DMS114 treated with DMSO at 0.1 percent for 48 hours (cell line): ENCODE data around the gene U2AF2.

Experiments
- DNase-seq: peaks from one replicate; lab custom pipeline; 2025; ENCODE audit not compliant: unreplicated experiment; lab: John Stamatoyannopoulos, UW

U2AF2 gene

DNA sequence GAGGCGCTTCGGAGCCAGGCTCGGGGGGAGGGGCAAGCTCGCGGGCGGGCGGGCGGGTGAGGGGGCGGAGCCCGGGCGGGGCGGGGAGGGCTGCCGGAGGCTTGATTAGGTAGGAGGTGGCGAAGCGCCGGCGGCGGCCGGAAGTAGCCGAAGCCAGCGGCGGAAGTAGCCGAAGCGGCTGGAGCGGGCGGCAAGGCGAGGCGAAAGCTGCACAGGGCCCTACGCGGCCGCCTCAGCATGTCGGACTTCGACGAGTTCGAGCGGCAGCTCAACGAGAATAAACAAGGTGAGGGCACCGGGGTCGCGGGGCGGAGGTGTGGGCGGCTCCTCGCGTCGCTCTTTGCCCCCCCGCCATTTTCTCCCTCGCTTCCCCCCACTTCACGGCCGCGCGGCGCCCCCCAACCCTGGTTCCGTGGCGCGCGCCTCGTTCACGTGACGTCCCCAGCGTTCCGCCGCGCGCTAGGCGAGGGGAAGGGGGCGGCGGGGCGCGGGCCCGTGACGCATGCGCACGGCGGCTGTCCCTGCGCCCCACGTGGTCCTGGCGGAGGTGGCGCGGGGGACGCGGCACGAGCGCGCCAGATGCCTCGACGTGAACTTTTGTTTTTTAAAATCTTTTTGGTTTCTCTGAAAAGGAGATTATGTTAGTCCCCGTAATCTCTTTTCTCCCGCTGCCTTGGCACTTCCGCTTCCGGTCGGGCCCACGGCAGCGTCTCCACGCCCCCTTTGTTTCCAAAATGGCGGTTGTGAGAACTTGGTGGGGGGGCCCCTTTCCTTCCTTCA is at the start of gene U2AF2:
Gene U2AF2 (plus strand): TSS at position 168 of the 780 bp plus-strand sequence. CDS start 70 bp downstream, at position 238.
- DNase-seq, result peak; percentile 96

DNA sequence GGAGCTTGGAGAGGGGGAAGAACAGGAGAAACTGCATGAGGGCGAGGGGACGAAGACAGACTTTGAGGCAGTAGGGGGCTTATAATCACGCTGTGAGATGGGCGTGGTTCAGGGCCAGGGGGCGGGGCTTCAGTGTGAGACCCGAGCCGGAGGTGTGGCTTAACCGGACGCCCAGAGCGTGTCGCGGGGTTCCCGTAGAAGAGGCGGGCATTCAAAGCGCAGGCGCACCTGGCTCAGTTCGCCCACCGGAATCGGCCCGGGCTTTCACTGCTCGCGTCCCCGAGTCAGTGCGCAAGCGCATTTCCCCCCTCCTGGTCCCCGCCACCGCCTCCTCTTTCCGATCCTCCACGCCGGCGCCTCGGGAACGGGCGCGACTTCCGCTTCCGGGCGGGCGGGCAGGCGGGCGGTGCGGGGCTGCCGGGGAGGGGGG is 49.6 kb upstream of the U2AF2 start:
- DNase-seq, result peak; percentile 95

DNA sequence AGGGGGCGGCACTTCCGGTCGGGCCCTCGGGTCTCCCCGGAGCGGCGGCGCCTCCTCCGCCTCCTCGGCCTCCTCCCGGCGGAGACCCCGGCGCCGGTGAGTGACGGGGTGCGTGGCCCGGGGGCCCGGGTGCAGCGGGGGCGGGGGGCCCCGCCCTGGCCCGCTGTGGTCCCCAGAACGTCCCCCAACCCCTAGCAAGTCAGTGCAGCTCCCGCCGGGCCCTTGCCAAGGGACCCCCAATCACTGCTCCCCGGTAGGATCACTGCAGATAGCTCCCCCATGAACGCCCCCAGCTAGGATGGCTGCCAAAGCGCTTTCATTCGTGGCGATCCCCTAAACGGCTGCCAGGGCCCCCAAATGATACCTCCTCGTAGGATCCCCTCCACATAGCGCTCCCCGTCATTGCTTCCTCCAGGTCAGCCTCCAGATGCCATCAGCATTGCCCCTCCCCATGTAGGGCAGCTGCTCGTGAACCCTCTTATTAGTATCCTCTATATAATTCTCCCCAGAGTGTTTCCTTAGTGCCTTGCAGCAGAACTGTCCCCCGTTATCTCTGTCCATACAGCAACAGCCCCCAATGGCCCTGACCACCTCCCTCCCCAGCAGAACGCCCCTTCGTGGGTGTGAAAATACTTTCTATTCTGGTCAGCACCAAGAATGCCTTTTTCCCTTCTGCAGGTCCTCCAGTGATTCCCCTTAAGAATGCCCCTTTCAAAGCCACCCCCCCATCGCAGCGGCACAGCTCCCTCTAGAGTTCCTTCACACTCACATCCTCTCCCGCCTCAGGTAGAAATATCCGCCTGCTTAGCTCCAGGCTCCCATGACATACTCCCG is 49.0 kb upstream of the U2AF2 start, which contains the start of gene ZNF865:
Gene ZNF865 (plus strand): TSS at position 11 of the 834 bp plus-strand sequence. CDS start 7,972 bp downstream, outside the sequence.
- DNase-seq, result peak; percentile 72

DNA sequence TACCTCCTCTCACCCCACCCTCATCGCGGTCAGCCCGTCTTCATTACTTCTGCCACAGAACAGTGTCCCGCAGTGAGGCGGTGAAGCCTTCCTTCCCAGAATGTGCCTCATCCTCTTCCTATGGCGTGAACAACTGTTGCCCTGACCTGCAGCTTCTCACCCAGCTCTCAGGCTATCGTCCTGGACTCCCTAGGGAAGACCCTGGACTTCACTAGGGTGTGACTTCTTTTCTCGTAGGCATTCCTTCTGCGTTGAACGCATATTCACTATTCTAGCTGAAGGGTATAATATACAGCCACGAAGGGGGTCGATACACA is 48.4 kb upstream of the U2AF2 start:
- DNase-seq, result no peak

DNA sequence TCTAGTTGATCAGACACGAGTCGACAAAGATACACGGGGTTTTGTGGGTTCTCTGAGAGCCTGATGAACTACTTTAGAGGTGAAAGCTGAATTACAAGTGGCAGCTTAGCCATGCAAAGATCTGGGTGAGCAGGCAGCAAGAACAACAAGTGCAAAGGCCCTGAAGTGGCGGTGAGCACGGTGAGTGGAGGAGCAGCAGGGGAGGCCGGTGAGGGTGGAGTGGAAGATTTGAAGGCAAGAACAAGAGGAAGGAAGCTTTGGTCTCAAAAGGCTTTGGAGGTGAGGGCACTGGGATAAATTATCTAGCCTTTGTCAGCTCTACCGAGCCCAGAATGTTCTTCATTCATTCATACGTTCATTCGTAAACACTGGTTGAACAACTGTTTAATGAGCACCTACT is 48.0 kb upstream of the U2AF2 start:
- no peak for DNase-seq

DNA sequence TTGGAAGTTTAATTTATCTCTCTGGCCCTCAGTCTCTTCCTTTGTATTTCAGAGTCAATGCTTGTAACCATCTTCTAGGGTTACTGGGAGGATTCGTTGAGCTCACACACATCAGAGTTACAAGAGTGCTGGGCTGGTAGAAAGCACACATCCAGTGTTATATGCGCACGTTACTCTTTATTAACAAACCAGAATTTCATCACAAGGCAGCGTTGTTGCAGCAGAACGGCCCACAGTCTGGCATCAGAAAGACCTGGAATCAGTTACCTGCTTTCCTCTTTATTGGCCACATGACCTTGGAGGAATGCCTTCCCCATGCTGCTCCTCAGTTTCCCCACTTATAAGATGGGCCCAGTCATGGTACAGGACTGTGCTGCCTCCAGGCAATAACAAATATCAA is 45.5 kb upstream of the U2AF2 start:
- no peak for DNase-seq

DNA sequence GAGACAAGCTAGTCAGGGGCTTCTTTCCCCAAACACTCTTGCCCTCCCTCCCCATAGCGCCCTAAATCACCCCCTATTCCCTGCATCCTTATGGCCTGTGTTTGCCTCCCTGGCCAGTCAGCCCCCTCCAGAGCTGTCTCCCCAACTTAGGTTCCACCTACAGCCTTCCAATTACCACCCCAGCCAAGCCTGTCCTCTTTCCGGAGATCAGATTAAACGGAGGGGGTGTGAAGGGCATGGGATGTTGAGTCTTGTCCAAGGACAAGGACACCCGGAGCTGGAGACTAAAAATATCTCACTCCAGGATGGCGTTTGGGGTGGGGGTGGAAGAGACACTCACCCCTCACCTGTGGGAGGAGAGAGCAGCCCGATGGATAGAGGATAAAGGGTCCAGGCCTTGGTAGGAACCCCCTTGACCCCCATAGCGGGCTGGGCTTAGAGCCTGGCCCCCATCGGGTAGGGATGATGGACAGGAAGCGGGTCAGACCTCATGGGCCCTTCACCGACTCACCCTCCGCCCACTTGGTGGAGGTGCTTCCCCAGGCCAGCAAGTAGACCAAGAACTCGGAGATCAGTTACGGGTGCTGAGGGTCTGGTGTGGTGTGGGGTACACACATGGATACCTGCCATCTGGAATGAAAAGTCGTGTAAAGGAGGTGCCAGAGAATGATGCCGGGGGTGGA is 43.4 kb upstream of the U2AF2 start:
- DNase-seq, result no peak

DNA sequence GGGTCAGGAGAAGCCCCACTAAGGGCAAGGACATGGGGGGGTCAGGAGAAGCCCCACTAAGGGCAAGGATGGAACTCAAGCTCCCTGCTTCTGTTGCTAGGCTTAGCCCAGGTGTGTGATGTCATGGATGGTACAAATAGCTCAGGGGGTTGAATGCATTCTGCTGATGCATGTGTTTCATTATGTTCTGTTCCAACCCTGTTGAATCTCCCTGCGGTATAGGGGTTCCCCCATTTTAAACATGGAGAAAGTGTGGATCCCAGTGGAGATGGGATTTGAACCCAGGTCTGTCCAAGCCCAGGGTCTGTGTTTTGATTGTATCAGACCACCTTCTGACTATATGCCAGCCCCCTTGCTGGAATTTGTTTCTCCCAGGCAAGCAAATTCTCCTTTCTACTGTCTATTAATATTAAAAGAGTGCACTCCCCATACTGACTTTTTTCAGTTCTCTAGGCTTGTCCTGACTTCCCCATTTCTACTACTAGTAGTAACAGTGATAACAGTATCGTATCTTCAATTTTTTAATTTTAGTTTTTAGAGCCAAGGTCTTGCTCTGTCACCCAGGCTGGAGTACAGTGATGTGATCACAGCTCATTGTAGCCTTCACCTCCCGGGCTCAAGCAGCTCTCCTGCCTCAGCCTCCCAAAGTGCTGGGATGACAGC is 42.7 kb upstream of the U2AF2 start:
- no peak for DNase-seq

DNA sequence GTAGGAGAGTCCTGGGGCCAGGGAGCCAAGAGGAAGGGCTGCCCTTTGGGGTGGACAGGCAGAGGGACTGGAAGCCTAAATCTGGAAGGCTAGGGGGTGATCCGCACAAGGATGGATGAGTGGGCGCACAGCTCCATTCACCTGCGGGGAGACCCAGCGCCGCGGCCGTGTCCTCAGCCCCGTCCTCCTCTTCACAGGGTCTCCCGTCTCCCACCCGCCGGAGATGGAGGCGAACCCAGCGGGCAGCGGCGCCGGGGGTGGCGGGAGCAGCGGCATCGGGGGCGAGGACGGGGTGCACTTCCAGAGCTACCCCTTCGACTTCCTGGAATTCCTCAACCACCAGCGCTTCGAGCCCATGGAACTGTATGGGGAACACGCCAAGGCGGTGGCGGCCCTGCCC is 41.4 kb upstream of the U2AF2 start:
- no peak for DNase-seq

DNA sequence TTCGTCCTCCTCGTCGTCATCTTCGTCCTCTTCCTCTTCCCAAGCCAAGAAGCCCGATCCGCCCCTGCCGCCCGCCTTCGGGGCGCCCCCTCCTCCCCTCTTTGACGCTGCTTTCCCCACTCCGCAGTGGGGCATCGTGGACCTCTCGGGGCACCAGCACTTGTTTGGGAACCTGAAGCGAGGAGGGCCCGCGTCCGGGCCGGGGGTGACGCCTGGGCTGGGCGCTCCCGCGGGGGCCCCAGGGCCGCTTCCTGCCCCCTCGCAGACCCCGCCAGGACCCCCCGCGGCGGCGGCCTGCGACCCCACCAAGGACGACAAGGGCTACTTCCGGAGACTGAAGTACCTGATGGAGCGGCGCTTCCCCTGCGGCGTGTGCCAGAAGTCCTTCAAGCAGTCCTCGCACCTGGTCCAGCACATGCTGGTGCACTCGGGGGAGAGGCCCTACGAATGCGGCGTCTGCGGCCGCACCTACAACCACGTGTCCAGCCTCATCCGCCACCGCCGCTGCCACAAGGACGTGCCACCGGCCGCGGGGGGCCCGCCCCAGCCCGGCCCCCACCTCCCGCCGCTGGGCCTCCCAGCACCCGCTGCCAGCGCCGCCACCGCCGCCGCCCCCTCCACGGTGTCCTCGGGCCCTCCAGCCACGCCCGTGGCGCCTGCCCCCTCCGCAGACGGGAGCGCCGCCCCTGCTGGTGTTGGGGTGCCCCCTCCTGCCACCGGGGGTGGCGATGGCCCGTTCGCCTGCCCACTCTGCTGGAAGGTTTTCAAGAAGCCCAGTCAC is 40.7 kb upstream of the U2AF2 start:
- DNase-seq, result no peak

DNA sequence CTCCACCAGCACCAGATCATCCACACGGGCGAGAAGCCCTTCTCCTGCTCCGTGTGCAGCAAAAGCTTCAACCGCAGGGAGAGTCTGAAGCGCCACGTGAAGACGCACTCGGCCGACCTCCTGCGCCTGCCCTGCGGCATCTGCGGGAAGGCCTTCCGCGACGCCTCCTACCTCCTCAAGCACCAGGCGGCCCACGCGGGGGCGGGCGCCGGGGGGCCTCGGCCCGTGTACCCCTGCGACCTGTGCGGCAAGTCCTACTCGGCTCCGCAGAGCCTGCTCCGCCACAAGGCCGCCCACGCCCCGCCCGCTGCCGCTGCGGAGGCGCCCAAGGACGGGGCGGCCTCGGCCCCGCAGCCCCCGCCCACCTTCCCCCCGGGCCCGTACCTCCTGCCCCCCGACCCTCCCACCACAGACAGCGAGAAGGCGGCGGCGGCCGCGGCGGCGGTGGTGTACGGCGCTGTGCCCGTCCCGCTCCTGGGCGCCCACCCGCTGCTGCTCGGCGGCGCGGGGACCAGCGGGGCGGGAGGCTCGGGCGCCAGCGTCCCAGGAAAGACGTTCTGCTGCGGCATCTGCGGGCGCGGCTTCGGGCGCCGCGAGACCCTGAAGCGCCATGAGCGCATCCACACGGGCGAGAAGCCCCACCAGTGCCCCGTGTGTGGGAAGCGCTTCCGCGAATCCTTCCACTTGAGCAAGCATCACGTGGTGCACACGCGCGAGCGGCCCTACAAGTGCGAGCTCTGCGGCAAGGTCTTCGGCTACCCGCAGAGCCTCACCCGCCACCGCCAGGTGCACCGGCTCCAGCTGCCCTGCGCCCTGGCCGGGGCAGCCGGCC is 39.9 kb upstream of the U2AF2 start:
- no peak for DNase-seq

DNA sequence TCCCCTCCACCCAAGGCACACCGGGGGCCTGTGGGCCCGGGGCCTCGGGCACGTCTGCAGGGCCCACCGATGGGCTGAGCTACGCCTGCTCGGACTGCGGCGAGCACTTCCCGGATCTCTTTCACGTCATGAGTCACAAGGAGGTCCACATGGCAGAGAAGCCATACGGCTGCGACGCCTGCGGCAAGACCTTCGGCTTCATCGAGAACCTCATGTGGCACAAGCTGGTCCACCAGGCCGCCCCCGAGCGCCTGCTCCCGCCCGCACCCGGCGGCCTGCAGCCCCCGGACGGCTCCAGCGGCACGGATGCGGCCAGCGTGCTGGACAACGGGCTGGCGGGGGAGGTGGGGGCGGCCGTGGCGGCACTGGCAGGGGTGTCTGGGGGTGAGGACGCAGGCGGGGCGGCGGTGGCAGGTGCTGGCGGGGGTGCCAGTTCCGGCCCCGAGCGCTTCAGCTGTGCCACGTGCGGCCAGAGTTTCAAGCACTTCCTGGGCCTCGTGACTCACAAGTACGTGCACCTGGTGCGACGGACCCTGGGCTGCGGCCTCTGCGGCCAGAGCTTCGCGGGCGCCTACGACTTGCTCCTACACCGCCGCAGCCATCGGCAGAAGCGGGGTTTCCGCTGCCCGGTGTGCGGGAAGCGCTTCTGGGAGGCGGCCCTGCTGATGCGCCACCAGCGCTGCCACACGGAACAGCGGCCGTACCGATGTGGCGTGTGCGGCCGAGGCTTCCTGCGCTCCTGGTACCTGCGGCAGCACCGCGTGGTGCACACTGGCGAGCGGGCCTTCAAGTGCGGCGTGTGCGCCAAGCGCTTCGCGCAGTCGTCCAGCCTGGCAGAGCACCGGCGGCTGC is 39.1 kb upstream of the U2AF2 start:
- no peak for DNase-seq

DNA sequence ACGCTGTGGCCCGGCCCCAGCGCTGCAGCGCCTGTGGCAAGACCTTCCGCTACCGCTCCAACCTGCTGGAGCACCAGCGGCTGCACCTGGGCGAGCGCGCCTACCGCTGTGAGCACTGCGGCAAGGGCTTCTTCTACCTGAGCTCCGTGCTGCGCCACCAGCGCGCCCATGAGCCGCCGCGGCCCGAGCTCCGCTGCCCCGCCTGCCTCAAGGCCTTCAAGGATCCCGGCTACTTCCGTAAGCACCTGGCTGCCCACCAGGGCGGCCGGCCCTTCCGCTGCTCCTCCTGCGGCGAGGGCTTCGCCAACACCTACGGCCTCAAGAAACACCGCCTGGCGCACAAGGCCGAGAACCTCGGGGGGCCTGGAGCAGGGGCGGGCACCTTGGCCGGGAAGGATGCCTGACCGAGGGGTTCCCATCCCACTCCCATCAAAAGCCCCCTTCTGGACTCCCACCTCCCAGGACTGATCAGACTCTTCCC is 38.4 kb upstream of the U2AF2 start:
- no peak for DNase-seq

DNA sequence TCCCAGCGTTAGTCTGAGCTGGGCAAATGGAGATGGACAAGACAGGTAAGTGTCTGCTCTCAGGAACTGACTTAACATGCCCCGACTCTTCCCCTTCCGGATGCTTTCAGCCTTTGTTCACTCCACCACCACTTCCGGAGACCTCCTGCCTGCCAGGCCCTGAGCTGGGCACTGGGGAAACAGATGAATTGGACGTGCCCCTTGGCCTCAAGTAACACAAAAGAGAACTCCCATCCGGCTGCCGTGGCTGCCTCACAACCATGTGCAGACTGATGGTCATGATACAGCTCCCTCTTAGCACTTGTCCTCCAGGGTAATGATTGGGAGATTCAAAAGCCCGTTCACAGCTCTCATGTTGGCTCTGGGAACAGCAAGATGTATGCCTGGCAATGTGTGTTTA is 37.4 kb upstream of the U2AF2 start:
- no peak for DNase-seq

DNA sequence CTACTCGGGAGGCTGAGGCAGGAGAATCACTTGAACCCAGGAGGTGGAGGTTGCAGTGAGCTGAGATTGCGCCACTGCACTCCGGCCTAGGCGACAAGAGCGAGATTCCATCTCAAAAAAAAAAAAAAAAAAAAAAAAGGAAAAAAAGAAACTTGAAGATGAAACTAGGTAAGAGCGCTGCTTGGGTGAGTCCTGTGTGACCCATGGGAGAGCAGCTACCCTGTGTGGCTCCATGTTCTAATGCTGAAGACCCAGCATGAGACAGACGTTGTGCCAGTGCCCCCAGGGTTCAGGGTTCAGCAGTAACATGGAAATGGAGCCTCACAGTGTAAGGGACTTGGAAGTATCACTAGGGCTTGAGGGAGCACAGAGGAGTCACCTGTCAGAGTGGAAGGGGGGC is 36.4 kb upstream of the U2AF2 start:
- no peak for DNase-seq

DNA sequence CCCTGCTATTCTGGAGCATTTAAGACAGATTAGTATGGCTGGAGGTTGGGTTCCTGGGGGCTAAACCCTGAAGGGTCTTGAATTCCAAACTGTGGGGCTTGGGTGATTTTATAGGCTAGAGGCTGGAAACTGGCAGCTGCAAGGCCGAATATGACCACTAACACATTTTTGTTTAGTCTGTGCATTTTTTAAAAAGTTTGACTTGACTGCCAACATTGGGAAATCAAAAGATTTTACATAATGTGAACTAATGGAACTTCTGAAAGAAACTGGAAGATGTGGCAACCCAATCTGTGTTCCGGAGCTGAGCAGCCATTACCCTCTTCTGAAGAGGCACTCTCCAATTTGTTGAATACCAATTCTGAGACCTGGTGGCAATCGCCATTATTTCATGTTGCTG is 35.5 kb upstream of the U2AF2 start:
- DNase-seq, result no peak

DNA sequence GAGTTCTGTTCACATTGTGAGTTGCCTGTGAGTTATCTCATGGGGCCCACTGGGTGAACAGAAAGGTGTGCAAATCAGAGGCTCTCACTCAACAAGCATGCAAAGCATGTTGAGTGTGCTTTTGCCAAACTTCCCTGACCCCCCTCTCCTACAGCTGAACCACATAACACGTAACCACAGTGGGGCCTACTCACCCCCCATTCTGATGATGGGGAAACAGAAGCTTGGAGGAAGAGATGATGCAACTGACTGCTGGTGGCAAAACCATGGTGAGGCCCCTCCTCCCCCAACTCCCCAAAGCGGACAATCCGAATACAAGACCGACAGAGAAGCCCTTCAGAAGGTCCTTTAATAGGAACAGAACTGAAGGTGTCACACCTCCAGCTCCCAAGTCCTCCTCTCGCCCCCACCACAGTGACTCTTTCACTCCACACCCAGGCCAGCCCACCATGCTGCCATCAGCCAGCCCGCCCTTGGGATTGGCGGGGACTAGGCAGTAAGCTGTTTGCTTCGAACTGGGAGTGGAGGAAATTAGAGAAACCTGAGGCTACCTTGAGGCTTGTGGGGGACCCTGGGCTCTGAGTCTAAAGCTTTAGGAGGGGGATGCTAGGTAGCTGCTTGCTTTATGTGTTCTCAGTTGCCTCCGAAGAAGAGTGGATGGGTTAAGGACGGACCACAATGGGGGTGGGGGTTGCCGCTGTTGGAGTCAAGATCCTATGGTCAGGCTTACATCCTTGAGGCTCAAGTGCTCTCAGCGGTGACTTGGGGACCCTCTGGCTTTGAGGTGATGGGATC is 34.2 kb upstream of the U2AF2 start:
- DNase-seq, result no peak

DNA sequence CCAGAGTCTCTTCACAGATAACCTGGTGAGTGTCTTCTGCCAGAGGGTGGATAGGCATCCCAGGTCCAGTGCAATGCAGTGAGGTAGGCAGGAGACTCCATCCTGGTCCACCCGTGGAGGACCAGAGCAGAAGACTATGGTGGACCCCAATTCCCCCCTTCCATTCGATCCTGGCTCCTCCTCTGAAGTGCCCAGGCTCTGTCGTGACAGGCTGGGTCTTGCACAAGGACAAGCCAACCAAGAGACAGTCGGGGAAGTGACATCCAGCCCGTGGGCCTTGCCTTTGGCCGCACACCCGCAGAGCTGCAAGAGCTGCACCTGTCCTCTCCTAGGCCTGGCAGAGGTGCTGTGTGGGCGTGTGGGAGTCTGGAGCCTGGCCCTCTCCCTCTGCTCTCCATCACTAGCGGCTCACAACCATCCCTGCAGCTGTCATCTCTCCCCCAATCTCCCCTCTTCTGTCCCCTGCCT is 33.6 kb upstream of the U2AF2 start:
- DNase-seq, result no peak
